Stomach (tissue), 9 donors: ENCODE results near the gene SYT12. TPM values are rescaled to one million over a fixed set of nuclear protein-coding genes. Genes with fewer than 3 reads are reported as not detected.
"Not testable (repeated sequence)": the region's sequence is repeated elsewhere in the genome, so short reads cannot be mapped to it uniquely, and the experiment has no call there.

Experiments used
- DNase-seq, 2 donors: peaks; one replicate each; pipeline versions ENCODE4 v3.0.0 to v3.0.0-alpha.2; 2013 to 2019
- H3K27ac ChIP-seq, 5 donors: fragments of 200-600 bp in 4 of 5; sonication (generic) in 4 of 5; one replicate each; pipeline ENCODE4 v1.5.1; 2013 to 2019; ENCODE audit warnings: mild to moderate bottlenecking in 1 of 5, moderate library complexity in 1 of 5
- H3K27me3 ChIP-seq, 3 donors: fragments of 200-600 bp; sonication (generic); one replicate each; pipeline ENCODE4 v1.5.1; 2017 to 2019; ENCODE audit warnings: mixed run types in 1 of 3
- H3K36me3 ChIP-seq, 4 donors: fragments of 200-600 bp; sonication (generic); 1 replicate in 3 of 4; 2 replicates in 1 of 4; pipeline ENCODE4 v1.5.1; 2016 to 2019
- H3K4me1 ChIP-seq, 4 donors: fragments of 200-600 bp; sonication (generic); one replicate each; pipeline ENCODE4 v1.5.1; 2016 to 2019
- H3K4me3 ChIP-seq, 4 donors: fragments of 200-600 bp; sonication (generic) in 3 of 4; one replicate each; pipeline ENCODE4 v1.5.1; 2016 to 2019; ENCODE audit warnings: mild to moderate bottlenecking in 1 of 4
- H3K9me3 ChIP-seq, 4 donors: fragments of 200-600 bp; sonication (generic); one replicate each; pipeline ENCODE4 v1.5.1; 2016 to 2019
- EP300 ChIP-seq: sonication (generic); formaldehyde crosslinking; IDR thresholded peaks from one replicate; pipeline ENCODE4 v1.6.1; 2017; ENCODE audit warnings: antibody characterized with exemption
- POLR2A ChIP-seq, 4 donors: fragments of 450-650 bp; IDR thresholded peaks; one replicate each; pipeline ENCODE4 v1.6.1; 2016; ENCODE audit warnings: antibody characterized with exemption in 4 of 4, control low read depth in 2 of 4, mild to moderate bottlenecking in 1 of 4, moderate library complexity in 1 of 4
- POLR2AphosphoS5 ChIP-seq, 3 donors: sonication (generic); formaldehyde crosslinking; IDR thresholded peaks; one replicate each; pipeline ENCODE4 v1.6.1; 2016; ENCODE audit warnings: antibody characterized with exemption in 3 of 3
- WGBS, 5 donors: extraction: QIAGEN DNeasy Blood & Tissue Kit in 3 of 5; methylation state at CpG; one replicate each; pipeline versions ENCODE4 v1.1.5 to v1.1.7; 2013 to 2018; 5-methylcytosine and 5-hydroxymethylcytosine counted together
- intact Hi-C: fragments of 100-400 bp; cut with DNase I; formaldehyde crosslinking; loops from one replicate; pipeline ENCODE4 v1.15.1; 2023; ENCODE audit warnings: low total_unique reads
- polyA plus RNA-seq, 3 donors: library from polyadenylated mRNA; stranded (reverse); fragments of 200-250 nt; gene quantifications; one replicate each; pipeline ENCODE4 v1.2.3, GENCODE V29; 2013
- total RNA-seq, 5 donors: library from RNA; depleted of rRNA; stranded (reverse); fragments of >200 nt; gene quantifications; one replicate each; pipeline versions ENCODE4 v1.1.0 to v1.2.3, GENCODE V29; 2014 to 2016
- TF ChIP-seq, protein P1 (sequence below), 7 experiments: fragments of 450-650 bp in 4 of 7; fragments of 200-600 bp in 3 of 7; sonication (generic) in 3 of 7; IDR thresholded peaks; one replicate each; pipeline ENCODE4 v1.5.1; 2016 to 2019; ENCODE audit warnings: antibody characterized with exemption in 7 of 7, control low read depth in 2 of 7, mild to moderate bottlenecking in 1 of 7
- donor health status: healthy with polysubstance abuse.
- donor health status: Bipolar disorder and iron deficiency.
- donor health status: healthy.

SYT12 gene
- total and polyA plus RNA-seq, 8 donors, result 0.31 to 1.1 (median 0.45) TPM; not detected in 5

DNA sequence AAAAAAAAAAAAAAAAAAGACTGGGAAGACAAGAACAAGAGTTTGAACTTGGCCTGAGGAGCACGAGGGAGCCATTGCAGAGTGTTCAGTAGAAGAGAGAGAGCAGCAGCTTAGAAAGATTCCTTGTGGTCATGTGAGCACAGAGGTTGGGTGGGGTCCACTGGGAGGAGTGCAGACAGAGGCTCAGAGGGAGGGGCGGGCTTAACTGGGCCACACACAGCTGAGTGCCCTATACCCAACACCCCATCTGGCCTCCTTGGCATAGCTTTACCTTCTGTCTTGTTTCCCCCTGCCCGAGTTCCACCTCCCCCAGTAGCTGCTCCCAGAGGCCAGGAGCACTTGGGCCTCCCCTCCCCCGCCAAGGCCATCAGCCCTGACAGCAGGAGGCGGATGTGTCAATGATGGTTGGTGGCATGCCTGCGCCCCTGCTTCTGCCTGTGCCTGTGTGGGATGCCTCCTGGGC lies 35.7 kb upstream of the SYT12 start:
- H3K4me3 ChIP-seq, result no peak overlapping the region
- WGBS, 5 donors, result 74 to 91% (median 86%) methylated on average over 6 of the region's 6 CpGs
- peaks cover 15 to 36% (median 18%) of the 10 kb centered on the region in 4 donors for H3K4me1 ChIP-seq
- peak in 1 of 2 donors; percentile 20 for DNase-seq
- no peak overlapping the region for H3K27ac ChIP-seq
- H3K36me3 ChIP-seq, result no peaks in the 10 kb centered on the region
- H3K27me3 ChIP-seq, result no peaks in the 10 kb centered on the region
- no peaks in the 10 kb centered on the region for H3K9me3 ChIP-seq
- TF ChIP-seq, protein P1, sequence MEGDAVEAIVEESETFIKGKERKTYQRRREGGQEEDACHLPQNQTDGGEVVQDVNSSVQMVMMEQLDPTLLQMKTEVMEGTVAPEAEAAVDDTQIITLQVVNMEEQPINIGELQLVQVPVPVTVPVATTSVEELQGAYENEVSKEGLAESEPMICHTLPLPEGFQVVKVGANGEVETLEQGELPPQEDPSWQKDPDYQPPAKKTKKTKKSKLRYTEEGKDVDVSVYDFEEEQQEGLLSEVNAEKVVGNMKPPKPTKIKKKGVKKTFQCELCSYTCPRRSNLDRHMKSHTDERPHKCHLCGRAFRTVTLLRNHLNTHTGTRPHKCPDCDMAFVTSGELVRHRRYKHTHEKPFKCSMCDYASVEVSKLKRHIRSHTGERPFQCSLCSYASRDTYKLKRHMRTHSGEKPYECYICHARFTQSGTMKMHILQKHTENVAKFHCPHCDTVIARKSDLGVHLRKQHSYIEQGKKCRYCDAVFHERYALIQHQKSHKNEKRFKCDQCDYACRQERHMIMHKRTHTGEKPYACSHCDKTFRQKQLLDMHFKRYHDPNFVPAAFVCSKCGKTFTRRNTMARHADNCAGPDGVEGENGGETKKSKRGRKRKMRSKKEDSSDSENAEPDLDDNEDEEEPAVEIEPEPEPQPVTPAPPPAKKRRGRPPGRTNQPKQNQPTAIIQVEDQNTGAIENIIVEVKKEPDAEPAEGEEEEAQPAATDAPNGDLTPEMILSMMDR (IDR thresholded peaks at IDR 0.05), result no peak
- TF ChIP-seq POLR2AphosphoS5 (IDR thresholded peaks at IDR 0.05) (no peak), EP300 (no peak), POLR2A (IDR thresholded peaks at IDR 0.05) (no peak)
- intact Hi-C loops, result no loop called here

DNA sequence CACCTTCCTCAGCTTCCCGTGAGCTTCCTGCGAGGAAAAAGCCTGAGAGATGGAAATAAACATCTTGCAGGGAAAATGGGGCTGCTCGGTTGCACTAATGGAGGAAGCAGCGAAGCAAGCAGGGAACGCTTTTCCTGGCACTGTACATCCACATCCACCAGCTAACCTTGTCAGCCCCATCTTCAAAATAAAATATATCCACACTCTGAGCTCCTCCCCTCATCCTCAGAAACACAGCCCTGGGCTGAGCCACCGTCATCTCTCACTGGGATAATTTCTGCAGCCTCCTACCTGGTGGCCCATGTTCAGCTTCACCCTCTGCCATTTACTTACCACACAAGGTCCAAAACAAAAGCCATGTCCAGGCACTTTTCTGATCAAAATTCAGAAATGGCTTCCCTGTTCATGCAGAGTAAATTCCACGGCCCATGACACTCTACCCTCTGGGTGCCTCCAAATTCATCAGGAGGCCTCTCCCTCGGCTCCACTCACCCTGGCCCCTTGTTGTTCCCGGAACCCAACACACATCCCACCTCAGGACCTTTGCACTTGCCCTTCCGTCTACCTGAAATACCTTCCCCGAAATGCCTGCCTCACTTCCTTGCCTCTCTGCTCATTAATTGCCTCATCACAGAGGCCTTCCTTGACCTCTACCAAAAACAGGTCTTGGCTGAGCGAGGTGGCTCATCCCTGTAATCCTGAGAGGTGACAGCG lies 34.9 kb upstream of the SYT12 start:
- Histone ChIP-seq H3K27me3 (no peaks in the 10 kb centered on the region), H3K4me1 (peaks cover 15 to 35% (median 17%) of the 10 kb centered on the region in 4 donors), H3K4me3 (no peak overlapping the region), H3K27ac (no peak overlapping the region), H3K36me3 (no peaks in the 10 kb centered on the region), H3K9me3 (no peaks in the 10 kb centered on the region)
- TF ChIP-seq, protein P1 (IDR thresholded peaks at IDR 0.05), result no peak
- TF ChIP-seq POLR2AphosphoS5 (IDR thresholded peaks at IDR 0.05) (no peak), POLR2A (IDR thresholded peaks at IDR 0.05) (no peak), EP300 (no peak)
- intact Hi-C loops, result no loop called here
- 84 to 92% (median 89%) methylated on average over 13 of the region's 13 CpGs for WGBS, 5 donors
- no peak for DNase-seq

DNA sequence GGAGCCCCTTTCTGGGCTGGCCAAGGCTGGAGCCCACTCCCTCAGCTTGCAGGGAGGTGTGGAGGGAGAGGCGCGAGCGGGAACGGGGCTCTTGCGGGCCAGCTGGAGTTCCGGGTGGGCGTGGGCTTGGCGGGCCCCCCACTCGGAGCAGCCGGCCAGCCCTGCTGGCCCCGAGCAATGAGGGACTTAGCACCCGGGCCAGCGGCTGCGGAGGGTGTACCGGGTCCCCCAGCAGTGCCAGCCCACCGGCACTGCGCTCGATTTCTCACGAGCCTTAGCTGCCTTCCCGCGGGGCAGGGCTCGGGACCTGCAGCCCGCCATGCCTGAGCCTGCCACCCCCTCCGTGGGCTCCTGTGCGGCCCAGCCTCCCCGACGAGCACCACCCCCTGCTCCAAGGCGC lies 34.2 kb upstream of the SYT12 start:
- H3K36me3 ChIP-seq, H3K4me3 ChIP-seq, DNase-seq, H3K9me3 ChIP-seq, H3K27ac ChIP-seq, H3K27me3 ChIP-seq, intact Hi-C loops: not testable (repeated sequence)
- H3K4me1 ChIP-seq, result peaks cover 15 to 30% (median 17%) of the 10 kb centered on the region in 4 donors
- WGBS, 5 donors, result 92 to 98% (median 96%) methylated on average over 9 to 28 of the region's 28 CpGs

DNA sequence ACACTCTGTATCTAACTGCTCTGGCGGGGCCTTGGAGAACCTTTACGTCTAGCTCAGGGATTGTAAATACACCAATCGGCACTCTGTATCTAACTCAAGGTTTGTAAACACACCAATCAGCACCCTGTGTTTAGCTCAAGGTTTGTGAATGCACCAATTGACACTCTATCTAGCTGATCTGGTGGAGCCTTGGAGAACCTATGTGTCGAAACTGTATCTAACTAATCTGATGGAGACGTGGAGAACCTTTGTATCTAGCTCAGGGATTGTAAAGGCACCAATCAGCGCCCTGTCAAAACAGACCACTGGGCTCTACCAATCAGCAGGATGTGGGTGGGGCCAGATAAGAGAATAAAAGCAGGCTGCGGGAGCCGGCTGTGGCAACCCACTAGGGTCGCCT lies 33.6 kb upstream of the SYT12 start:
- peaks cover 12 to 24% (median 15%) of the 10 kb centered on the region in 4 donors for H3K4me1 ChIP-seq
- WGBS, 5 donors, result 50 to 70% (median 64%) methylated on average over 7 to 9 of the region's 9 CpGs
- H3K27ac ChIP-seq, H3K4me3 ChIP-seq, H3K9me3 ChIP-seq, H3K27me3 ChIP-seq, intact Hi-C loops, H3K36me3 ChIP-seq, DNase-seq: not testable (repeated sequence)

DNA sequence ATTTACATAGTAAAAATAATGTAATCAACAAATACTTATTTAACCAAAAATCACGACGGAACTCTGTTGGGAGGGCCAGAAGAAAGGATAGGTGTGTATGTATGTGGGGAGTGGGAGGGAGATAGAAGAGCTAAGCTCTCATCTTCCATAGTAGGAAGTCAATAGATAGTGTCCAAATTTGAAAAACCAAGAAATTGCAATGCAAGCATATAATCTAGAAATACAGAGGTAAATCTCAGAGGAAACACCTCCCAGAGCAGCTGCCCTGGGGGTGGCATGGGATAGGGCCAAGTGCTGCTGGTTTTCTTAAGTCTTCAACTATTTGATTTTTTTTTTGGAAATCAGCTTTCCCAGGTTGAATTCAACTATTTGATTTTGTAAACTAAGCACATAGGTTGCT lies 30.9 kb upstream of the SYT12 start:
- intact Hi-C loops, result no loop called here
- H3K36me3 ChIP-seq, result no peaks in the 10 kb centered on the region
- H3K9me3 ChIP-seq, result no peaks in the 10 kb centered on the region
- H3K4me1 ChIP-seq, result no peaks in the 10 kb centered on the region
- WGBS, 5 donors, result 22 to 65% (median 39%) methylated on average over 2 of the region's 2 CpGs
- TF ChIP-seq, protein P1 (IDR thresholded peaks at IDR 0.05), result no peak
- TF ChIP-seq POLR2AphosphoS5 (IDR thresholded peaks at IDR 0.05) (no peak), EP300 (no peak), POLR2A (IDR thresholded peaks at IDR 0.05) (no peak)
- no peak for DNase-seq
- H3K27me3 ChIP-seq, result no peaks in the 10 kb centered on the region
- H3K4me3 ChIP-seq, result no peak overlapping the region
- no peak overlapping the region for H3K27ac ChIP-seq
